Suprapubic skin (tissue), 4 donors: ENCODE measurements around the gene TOR2A. TPM values are rescaled to one million over a fixed set of nuclear protein-coding genes. Genes with fewer than 3 reads are reported as not detected.
A peak's percentile ranks its signal among the peaks of the same experiment; 100 is the strongest.

Experiments
- DNase-seq, 2 donors: peaks; one replicate each; pipeline ENCODE4 v3.0.0-alpha.2; 2019; ENCODE audit warnings: low spot score in 2 of 2
- H3K27ac ChIP-seq: fragments of 200-600 bp; sonication (generic); one replicate; pipeline ENCODE4 v1.5.1; 2019
- H3K27me3 ChIP-seq: fragments of 200-600 bp; sonication (generic); one replicate; pipeline ENCODE4 v1.5.1; 2019
- H3K36me3 ChIP-seq: fragments of 200-600 bp; sonication (generic); one replicate; pipeline ENCODE4 v1.5.1; 2019
- H3K4me1 ChIP-seq: fragments of 200-600 bp; sonication (generic); one replicate; pipeline ENCODE4 v1.5.1; 2019
- H3K4me3 ChIP-seq: fragments of 200-600 bp; sonication (generic); one replicate; pipeline ENCODE4 v1.5.1; 2019; ENCODE audit warnings: mild to moderate bottlenecking
- H3K9me3 ChIP-seq: fragments of 200-600 bp; sonication (generic); one replicate; pipeline ENCODE4 v1.5.1; 2019
- EP300 ChIP-seq: sonication (generic); formaldehyde crosslinking; IDR thresholded peaks from one replicate; pipeline ENCODE4 v1.6.1; 2017; ENCODE audit warnings: antibody characterized with exemption
- POLR2A ChIP-seq, 2 donors: fragments of 450-650 bp; IDR thresholded peaks; one replicate each; pipeline ENCODE4 v1.6.1; 2017; ENCODE audit warnings: antibody characterized with exemption in 2 of 2, mild to moderate bottlenecking in 2 of 2, moderate library complexity in 2 of 2
- POLR2AphosphoS5 ChIP-seq, 3 donors: sonication (generic); formaldehyde crosslinking; IDR thresholded peaks; one replicate each; pipeline ENCODE4 v1.6.1; 2017; ENCODE audit warnings: antibody characterized with exemption in 3 of 3
- whole genome bisulfite sequencing: methylation state at CpG from one replicate; pipeline ENCODE4 v1.1.5; 2018; 5-methylcytosine and 5-hydroxymethylcytosine counted together
- total RNA-seq, 4 donors: library from RNA; depleted of rRNA; stranded (reverse); fragments of >200 nt; gene quantifications; one replicate each; pipeline ENCODE4 v1.1.0, GENCODE V29; 2016
- TF ChIP-seq, protein P1 (sequence below), 2 donors: fragments of 200-600 bp in 1 of 2; fragments of 450-650 bp in 1 of 2; sonication (generic) in 1 of 2; IDR thresholded peaks; one replicate each; pipeline ENCODE4 v1.5.1; 2016 to 2019; ENCODE audit warnings: antibody characterized with exemption in 2 of 2, mild to moderate bottlenecking in 1 of 2, moderate library complexity in 1 of 2

The TOR2A gene
- total RNA-seq, 4 donors from 2014 or later: 16.1 to 24.3 (median 19.3) TPM

DNA sequence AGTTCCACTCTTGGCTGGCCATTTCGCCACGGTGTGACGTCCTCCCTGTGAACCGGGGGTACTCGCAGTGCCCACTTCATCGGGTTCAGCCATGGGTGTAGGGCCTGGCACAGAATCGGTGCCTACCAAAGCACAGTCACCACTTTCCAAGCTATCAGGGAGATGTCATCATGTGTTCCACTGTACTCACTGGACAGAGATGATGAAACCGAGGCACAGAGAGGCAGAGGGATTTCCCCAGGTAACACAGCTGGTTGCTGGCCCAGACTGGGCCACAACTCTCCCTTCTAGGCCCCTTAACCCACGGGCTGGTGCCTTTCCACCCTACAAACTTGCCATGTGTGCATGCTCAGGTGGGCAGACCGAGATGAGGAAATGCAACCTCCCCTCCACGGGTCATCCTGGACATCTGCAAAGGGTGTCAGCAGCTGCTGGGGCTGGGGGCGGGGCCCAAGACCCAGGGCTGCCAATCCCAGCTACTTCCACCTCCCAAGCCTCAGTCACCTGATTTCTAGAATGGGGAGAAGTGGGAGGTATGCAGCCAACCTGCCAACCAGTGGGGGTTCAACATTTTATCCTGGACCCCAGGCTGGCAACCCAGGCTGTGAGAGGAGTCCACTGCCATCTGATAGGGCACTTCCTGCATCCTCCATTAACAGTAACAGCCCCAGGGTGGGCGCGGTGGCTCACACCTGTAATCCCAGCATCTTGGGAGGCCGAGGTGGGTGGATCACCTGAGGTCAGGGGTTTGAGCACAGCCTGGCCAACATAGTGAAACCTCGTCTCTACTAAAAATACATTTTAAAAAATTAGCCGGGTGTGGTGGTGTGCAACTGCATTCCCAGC, 44.3 kb upstream of the TOR2A start:
- peaks cover 27% of the 10 kb centered on the region for H3K4me1 ChIP-seq
- TF ChIP-seq POLR2A (IDR thresholded peaks at IDR 0.05) (no peak), EP300 (no peak), POLR2AphosphoS5 (IDR thresholded peaks at IDR 0.05) (no peak)
- TF ChIP-seq, protein P1, sequence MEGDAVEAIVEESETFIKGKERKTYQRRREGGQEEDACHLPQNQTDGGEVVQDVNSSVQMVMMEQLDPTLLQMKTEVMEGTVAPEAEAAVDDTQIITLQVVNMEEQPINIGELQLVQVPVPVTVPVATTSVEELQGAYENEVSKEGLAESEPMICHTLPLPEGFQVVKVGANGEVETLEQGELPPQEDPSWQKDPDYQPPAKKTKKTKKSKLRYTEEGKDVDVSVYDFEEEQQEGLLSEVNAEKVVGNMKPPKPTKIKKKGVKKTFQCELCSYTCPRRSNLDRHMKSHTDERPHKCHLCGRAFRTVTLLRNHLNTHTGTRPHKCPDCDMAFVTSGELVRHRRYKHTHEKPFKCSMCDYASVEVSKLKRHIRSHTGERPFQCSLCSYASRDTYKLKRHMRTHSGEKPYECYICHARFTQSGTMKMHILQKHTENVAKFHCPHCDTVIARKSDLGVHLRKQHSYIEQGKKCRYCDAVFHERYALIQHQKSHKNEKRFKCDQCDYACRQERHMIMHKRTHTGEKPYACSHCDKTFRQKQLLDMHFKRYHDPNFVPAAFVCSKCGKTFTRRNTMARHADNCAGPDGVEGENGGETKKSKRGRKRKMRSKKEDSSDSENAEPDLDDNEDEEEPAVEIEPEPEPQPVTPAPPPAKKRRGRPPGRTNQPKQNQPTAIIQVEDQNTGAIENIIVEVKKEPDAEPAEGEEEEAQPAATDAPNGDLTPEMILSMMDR (IDR thresholded peaks at IDR 0.05): no peak
- no peaks in the 10 kb centered on the region for H3K9me3 ChIP-seq
- H3K27me3 ChIP-seq: no peaks in the 10 kb centered on the region
- 82% methylated on average over 5 of the region's 17 CpGs for WGBS
- peak overlapping the region; percentile 21 for H3K4me3 ChIP-seq
- H3K36me3 ChIP-seq: no peaks in the 10 kb centered on the region
- H3K27ac ChIP-seq: peak overlapping the region; percentile 3
- no peak for DNase-seq

DNA sequence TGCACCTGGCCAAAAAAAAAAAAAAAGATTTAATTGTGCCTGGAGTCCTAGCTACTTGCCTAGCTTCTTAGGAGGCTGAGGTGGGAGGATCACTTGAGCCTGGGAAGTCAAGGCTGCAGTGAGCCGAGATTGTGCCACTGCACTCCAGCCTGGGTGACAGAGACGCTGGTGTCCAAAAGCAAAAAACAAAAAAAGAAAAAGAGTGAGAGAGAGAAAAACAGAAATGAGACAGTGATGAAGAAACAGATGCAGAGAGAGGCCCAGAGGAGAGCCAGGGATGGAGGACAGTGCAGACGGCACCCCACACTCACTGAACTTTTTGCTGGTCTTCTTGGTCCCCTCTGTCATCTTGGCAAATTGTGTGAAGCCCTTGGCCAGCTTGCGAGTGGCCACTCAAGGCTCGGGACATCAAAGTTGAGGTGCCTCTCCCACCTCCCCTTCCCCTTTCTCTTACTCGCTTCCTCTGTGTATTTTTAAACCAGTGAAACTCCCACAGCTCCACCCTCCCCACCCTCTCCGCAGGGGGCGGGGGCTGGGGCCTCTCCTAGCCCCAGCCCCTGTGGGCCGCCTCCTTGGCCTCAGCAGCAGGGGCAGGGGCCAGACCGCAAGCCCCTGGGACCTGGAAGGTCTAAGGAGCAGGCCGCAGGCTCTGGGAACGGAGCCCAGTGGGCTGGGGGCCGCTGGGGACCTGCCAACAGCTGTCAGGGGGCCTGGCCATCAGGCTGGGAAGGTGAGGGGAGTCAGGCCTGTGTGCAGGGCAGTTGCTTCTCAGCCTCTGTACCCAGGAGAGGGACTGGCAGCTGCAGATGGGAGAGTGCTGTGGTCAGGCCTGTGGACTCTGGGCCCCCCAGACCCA, 43.4 kb upstream of the TOR2A start, which contains the start of gene SH2D3C:
TSS of gene SH2D3C (minus strand) at position 387 of the 856 bp plus-strand sequence. CDS start at position 348, 39 bp downstream.
- no peaks in the 10 kb centered on the region for H3K27me3 ChIP-seq
- no peaks in the 10 kb centered on the region for H3K36me3 ChIP-seq
- H3K27ac ChIP-seq: peak within 1 kb of the TSS; percentile 8
- H3K4me1 ChIP-seq: peaks cover 23% of the 10 kb centered on the region
- no peak for DNase-seq
- H3K4me3 ChIP-seq: peak within 1 kb of the TSS; percentile 21
- TF ChIP-seq POLR2A (IDR thresholded peaks at IDR 0.05): no peak
- TF ChIP-seq EP300: no peak
- TF ChIP-seq POLR2AphosphoS5 (IDR thresholded peaks at IDR 0.05): no peak
- TF ChIP-seq, protein P1 (IDR thresholded peaks at IDR 0.05): no peak
- 68% methylated on average over 10 of the region's 13 CpGs for WGBS
- H3K9me3 ChIP-seq: no peaks in the 10 kb centered on the region

DNA sequence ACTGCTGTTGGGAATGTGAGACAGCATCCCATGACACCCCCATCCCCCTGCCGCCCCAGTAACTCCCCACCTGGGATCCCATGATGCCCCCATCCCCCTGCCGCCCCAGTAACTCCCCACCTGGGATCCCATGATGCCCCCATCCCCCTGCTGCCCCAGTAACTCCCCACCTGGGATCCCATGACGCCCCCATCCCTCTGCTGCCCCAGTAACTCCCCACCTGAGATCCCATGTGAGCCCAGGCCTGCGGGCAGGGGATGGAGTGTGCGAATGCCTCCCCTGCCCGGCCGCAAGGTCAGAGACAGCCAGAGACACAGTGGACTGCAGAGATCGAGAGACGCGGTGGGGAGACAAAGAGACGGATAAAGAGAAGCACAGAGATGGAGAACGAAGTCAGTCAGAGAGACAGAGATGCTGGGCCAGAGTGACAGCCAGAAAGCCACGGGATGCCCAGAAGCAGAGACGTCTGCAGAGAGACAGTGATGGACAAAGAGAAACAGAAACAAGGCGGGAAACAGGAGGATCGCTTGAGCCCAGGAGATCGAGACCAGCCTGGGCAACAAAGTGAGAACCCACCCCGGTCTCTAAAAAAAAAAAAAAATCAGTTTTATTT, 42.4 kb upstream of the TOR2A start:
- no peak for DNase-seq
- no peak overlapping the region for H3K27ac ChIP-seq
- peak overlapping the region; percentile 21 for H3K4me3 ChIP-seq
- no peaks in the 10 kb centered on the region for H3K9me3 ChIP-seq
- H3K4me1 ChIP-seq: peaks cover 17% of the 10 kb centered on the region
- 75% methylated on average over 18 of the region's 18 CpGs for WGBS
- H3K27me3 ChIP-seq: no peaks in the 10 kb centered on the region
- TF ChIP-seq, protein P1 (IDR thresholded peaks at IDR 0.05): no peak
- no peak for TF ChIP-seq EP300
- no peak for TF ChIP-seq POLR2AphosphoS5 (IDR thresholded peaks at IDR 0.05)
- TF ChIP-seq POLR2A (IDR thresholded peaks at IDR 0.05): no peak
- no peaks in the 10 kb centered on the region for H3K36me3 ChIP-seq

DNA sequence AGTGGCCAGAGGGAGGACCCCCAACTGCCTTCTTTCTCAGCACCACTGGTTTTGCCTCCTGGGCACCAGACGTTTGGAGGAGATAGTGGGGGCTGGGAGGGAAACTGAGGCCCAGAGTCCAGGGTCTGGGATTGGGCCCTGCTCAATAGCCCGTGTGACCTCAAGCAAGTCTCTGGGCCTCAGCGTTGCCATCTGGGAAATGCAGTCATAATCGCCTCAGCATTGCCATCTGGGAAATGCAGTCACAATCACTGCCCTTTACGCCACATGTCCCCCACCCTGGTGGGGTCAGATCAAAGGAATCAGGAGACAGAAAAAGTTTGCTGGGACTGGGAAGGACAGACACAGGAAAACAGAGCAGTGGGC, 41.8 kb upstream of the TOR2A start:
- Histone ChIP-seq H3K36me3 (no peaks in the 10 kb centered on the region), H3K9me3 (no peaks in the 10 kb centered on the region), H3K27me3 (no peaks in the 10 kb centered on the region), H3K27ac (no peak overlapping the region), H3K4me1 (peaks cover 17% of the 10 kb centered on the region), H3K4me3 (peak overlapping the region; percentile 21)
- TF ChIP-seq POLR2A (IDR thresholded peaks at IDR 0.05) (no peak), POLR2AphosphoS5 (IDR thresholded peaks at IDR 0.05) (no peak), EP300 (no peak)
- TF ChIP-seq, protein P1 (IDR thresholded peaks at IDR 0.05): no peak
- DNase-seq: no peak
- 69% methylated on average over 2 of the region's 5 CpGs for WGBS
